Mesodermal cell (in vitro differentiated cells): ENCODE data around the gene TLR8.

ENCODE experiments used
- H3K27ac ChIP-seq: 2 replicates; pipeline ENCODE4 v1.7.0; 2013; ENCODE audit warnings: mild to moderate bottlenecking, low read depth, low read length, moderate library complexity; ENCODE audit not compliant: severe bottlenecking
- H3K36me3 ChIP-seq: 2 replicates; pipeline ENCODE4 v1.7.1; 2013; ENCODE audit warnings: mild to moderate bottlenecking, low read length, moderate library complexity; ENCODE audit not compliant: control insufficient read depth, insufficient read depth
- H3K4me1 ChIP-seq: one replicate; pipeline ENCODE4 v1.7.1; 2013; ENCODE audit warnings: mild to moderate bottlenecking, low read length; ENCODE audit not compliant: insufficient read depth, control insufficient read depth, poor library complexity, severe bottlenecking
- H3K4me3 ChIP-seq: 2 replicates; pipeline ENCODE4 v1.7.0; 2013; ENCODE audit warnings: low read length, control low read depth, mild to moderate bottlenecking; ENCODE audit not compliant: insufficient read depth, poor library complexity, severe bottlenecking; ENCODE audit errors: extremely low read depth
- H3K9me3 ChIP-seq: 2 replicates; pipeline ENCODE4 v1.7.1; 2013; ENCODE audit warnings: mild to moderate bottlenecking, low read length, moderate library complexity; ENCODE audit not compliant: control insufficient read depth
- WGBS, 2 experiments: methylation state at CpG; one replicate each; pipeline ENCODE4 v1.1.5; 2013; ENCODE audit warnings: missing lambda C conversion rate in 2 of 2; ENCODE audit not compliant: insufficient coverage in 2 of 2; 5-methylcytosine and 5-hydroxymethylcytosine counted together

TLR8 gene

DNA sequence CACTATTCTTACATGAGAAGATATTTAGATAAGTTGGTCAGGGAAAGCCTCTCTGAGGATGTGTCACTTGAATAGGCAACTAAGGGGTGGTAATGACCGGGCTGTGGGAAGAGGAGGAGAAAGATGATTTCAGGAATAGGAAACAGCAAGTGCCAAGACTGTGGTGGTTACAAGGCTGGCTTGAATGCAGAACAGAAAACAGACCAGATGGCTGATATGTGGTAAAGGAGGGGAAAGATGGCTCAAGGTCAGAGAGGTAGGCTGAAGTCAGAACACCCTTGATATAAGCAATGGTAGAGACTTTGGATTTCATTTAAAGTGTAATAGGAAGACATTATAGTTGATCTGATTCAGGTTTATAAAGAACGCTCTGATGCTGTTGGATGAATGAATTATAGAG lies 24.5 kb upstream of the TLR8 start:
- Histone ChIP-seq H3K4me1 (no peaks in the 10 kb centered on the region), H3K4me3 (no peak overlapping the region), H3K9me3 (no peaks in the 10 kb centered on the region), H3K36me3 (no peaks in the 10 kb centered on the region), H3K27ac (no peak overlapping the region)
- WGBS, 2 experiments: 86 to 100% methylated on average over 1 to 2 of the region's 2 CpGs

GRCh38 chrX:12885508-12885907 lies 20.9 kb upstream of the TLR8 start:
- H3K36me3 ChIP-seq: no peaks in the 10 kb centered on the region
- H3K4me3 ChIP-seq: no peak overlapping the region
- H3K4me1 ChIP-seq: no peaks in the 10 kb centered on the region
- 75% methylated on average over 1 of the region's 5 CpGs; no CpG with 5 or more reads in 1 of the 2 experiments for WGBS, 2 experiments
- H3K27ac ChIP-seq: no peak overlapping the region
- H3K9me3 ChIP-seq: no peaks in the 10 kb centered on the region

- WGBS, 2 experiments: no CpG with 5 or more reads among the region's 3 CpGs
- Histone ChIP-seq H3K27ac (no peak overlapping the region), H3K4me3 (no peak overlapping the region), H3K9me3 (no peaks in the 10 kb centered on the region), H3K4me1 (no peaks in the 10 kb centered on the region), H3K36me3 (no peaks in the 10 kb centered on the region)
Observed at GRCh38 chrX:12886545-12886944, 19.9 kb upstream of the TLR8 start.

GRCh38 chrX:12887141-12887540 lies 19.3 kb upstream of the TLR8 start:
- Histone ChIP-seq H3K27ac (no peak overlapping the region), H3K4me1 (no peaks in the 10 kb centered on the region), H3K4me3 (no peak overlapping the region), H3K36me3 (no peaks in the 10 kb centered on the region), H3K9me3 (no peaks in the 10 kb centered on the region)
- WGBS, 2 experiments: no CpG with 5 or more reads among the region's 2 CpGs

DNA sequence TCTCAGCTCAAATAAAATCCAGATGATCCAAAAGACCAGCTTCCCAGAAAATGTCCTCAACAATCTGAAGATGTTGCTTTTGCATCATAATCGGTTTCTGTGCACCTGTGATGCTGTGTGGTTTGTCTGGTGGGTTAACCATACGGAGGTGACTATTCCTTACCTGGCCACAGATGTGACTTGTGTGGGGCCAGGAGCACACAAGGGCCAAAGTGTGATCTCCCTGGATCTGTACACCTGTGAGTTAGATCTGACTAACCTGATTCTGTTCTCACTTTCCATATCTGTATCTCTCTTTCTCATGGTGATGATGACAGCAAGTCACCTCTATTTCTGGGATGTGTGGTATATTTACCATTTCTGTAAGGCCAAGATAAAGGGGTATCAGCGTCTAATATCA lies 18.7 kb upstream of the TLR8 start:
- no peaks in the 10 kb centered on the region for H3K4me1 ChIP-seq
- H3K9me3 ChIP-seq: no peaks in the 10 kb centered on the region
- H3K36me3 ChIP-seq: no peaks in the 10 kb centered on the region
- no peak overlapping the region for H3K4me3 ChIP-seq
- 78% methylated on average over 1 of the region's 3 CpGs; no CpG with 5 or more reads in 1 of the 2 experiments for WGBS, 2 experiments
- no peak overlapping the region for H3K27ac ChIP-seq

GRCh38 chrX:12890467-12890866 lies 16.0 kb upstream of the TLR8 start:
- H3K27ac ChIP-seq: no peak overlapping the region
- no peaks in the 10 kb centered on the region for H3K4me1 ChIP-seq
- no peaks in the 10 kb centered on the region for H3K9me3 ChIP-seq
- WGBS, 2 experiments: 72 to 88% methylated on average over 2 to 3 of the region's 5 CpGs
- H3K4me3 ChIP-seq: no peak overlapping the region
- no peaks in the 10 kb centered on the region for H3K36me3 ChIP-seq

GRCh38 chrX:12891171-12891570 lies 15.2 kb upstream of the TLR8 start:
- no peaks in the 10 kb centered on the region for H3K9me3 ChIP-seq
- no peaks in the 10 kb centered on the region for H3K4me1 ChIP-seq
- WGBS, 2 experiments: 100% methylated on average over 1 of the region's 4 CpGs
- H3K36me3 ChIP-seq: no peaks in the 10 kb centered on the region
- no peak overlapping the region for H3K4me3 ChIP-seq
- no peak overlapping the region for H3K27ac ChIP-seq

GRCh38 chrX:12891915-12892506 lies 14.4 kb upstream of the TLR8 start:
- H3K9me3 ChIP-seq: no peaks in the 10 kb centered on the region
- WGBS, 2 experiments: no CpG with 5 or more reads among the region's 2 CpGs
- H3K4me3 ChIP-seq: no peak overlapping the region
- no peak overlapping the region for H3K27ac ChIP-seq
- no peaks in the 10 kb centered on the region for H3K4me1 ChIP-seq
- H3K36me3 ChIP-seq: no peaks in the 10 kb centered on the region

DNA sequence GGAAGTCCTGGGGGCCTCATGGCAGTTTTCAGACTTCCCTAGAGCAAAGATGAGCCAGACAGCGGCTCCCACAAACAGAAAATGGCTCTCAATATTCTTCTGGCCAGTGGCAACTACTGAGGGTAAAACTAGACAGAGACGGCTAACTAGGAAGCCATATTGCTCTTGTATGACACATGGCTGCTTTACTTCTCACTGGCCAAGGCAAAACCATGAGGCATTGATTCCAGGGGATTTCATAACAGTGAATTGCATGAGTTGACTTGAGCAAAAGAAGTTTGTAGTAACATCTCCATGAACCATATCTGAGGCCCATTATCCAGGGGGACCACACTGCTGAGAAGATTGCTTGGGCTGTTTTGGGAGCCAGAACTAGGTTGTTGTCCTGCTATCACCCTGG lies 13.7 kb upstream of the TLR8 start:
- Histone ChIP-seq H3K4me3 (no peak overlapping the region), H3K4me1 (no peaks in the 10 kb centered on the region), H3K36me3 (no peaks in the 10 kb centered on the region), H3K27ac (no peak overlapping the region), H3K9me3 (no peaks in the 10 kb centered on the region)
- 83% methylated on average over 1 to 2 of the region's 2 CpGs for WGBS, 2 experiments

- H3K4me3 ChIP-seq: no peak overlapping the region
- 88% methylated on average over 3 of the region's 12 CpGs; no CpG with 5 or more reads in 1 of the 2 experiments for WGBS, 2 experiments
- H3K27ac ChIP-seq: no peak overlapping the region
- no peaks in the 10 kb centered on the region for H3K36me3 ChIP-seq
- no peaks in the 10 kb centered on the region for H3K4me1 ChIP-seq
- no peaks in the 10 kb centered on the region for H3K9me3 ChIP-seq
Observed at GRCh38 chrX:12894074-12895030, 12.1 kb upstream of the TLR8 start.

GRCh38 chrX:12895866-12896265 lies 10.6 kb upstream of the TLR8 start:
- Histone ChIP-seq H3K4me1 (no peaks in the 10 kb centered on the region), H3K9me3 (no peaks in the 10 kb centered on the region), H3K27ac (no peak overlapping the region), H3K4me3 (no peak overlapping the region), H3K36me3 (no peaks in the 10 kb centered on the region)
- no CpG with 5 or more reads among the region's 2 CpGs for WGBS, 2 experiments
